Fibroblast of skin of left biceps (primary cell): ENCODE measurements around the gene TMEM120B.

Experiments
- DNase-seq, 2 experiments: peaks; one replicate each; pipeline ENCODE4 v3.0.0-alpha.2; 2013; ENCODE audit warnings: low read depth in 2 of 2

Gene TMEM120B

DNA sequence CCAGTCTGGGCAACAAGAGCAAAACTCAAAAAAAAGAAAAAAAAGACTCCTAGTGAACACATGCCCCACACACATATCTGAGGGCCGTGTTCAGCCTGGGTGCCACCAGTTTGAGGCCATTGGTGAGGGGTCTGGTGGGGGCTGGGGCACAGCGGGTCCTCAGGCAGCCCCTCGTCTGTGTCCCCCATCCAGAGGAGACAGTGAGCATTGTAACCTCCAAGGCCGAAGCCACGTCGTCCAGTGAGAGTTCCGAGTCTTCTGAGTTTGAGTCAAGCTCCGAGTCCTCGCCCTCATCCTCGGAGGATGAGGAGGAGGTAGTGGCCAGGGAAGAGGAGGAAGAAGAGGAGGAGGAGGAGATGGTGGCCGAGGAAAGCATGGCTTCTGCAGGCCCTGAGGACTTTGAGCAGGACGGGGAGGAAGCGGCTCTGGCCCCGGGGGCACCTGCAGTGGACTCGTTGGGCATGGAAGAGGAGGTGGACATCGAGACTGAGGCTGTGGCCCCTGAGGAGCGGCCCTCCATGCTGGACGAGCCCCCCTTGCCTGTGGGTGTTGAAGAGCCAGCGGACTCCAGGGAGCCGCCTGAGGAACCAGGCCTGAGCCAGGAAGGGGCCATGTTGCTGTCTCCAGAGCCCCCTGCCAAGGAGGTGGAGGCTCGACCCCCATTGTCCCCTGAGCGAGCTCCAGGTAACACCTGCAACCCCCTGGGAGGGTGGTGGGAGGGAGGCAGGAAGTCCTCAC, 106.8 kb downstream of the TMEM120B start:
- no peak for DNase-seq

- no peak for DNase-seq
Measured at GRCh38 chr12:121820056-121820455, 107.5 kb downstream of the TMEM120B start.

GRCh38 chr12:121822393-121823100, 110.0 kb downstream of the TMEM120B start:
- no peak for DNase-seq

- no peak for DNase-seq
Measured at GRCh38 chr12:121823101-121823726, 110.7 kb downstream of the TMEM120B start.

- no peak for DNase-seq
Measured at GRCh38 chr12:121823727-121824115, 111.2 kb downstream of the TMEM120B start.

GRCh38 chr12:121825041-121825523, 112.5 kb downstream of the TMEM120B start:
- DNase-seq = no peak

GRCh38 chr12:121826318-121827150, 114.0 kb downstream of the TMEM120B start:
- no peak for DNase-seq

GRCh38 chr12:121827351-121828099, 115.0 kb downstream of the TMEM120B start:
- no peak for DNase-seq

- DNase-seq = no peak
Measured at GRCh38 chr12:121828306-121828705, 115.8 kb downstream of the TMEM120B start.

- DNase-seq = no peak
Measured at GRCh38 chr12:121828826-121829225, 116.3 kb downstream of the TMEM120B start.

DNA sequence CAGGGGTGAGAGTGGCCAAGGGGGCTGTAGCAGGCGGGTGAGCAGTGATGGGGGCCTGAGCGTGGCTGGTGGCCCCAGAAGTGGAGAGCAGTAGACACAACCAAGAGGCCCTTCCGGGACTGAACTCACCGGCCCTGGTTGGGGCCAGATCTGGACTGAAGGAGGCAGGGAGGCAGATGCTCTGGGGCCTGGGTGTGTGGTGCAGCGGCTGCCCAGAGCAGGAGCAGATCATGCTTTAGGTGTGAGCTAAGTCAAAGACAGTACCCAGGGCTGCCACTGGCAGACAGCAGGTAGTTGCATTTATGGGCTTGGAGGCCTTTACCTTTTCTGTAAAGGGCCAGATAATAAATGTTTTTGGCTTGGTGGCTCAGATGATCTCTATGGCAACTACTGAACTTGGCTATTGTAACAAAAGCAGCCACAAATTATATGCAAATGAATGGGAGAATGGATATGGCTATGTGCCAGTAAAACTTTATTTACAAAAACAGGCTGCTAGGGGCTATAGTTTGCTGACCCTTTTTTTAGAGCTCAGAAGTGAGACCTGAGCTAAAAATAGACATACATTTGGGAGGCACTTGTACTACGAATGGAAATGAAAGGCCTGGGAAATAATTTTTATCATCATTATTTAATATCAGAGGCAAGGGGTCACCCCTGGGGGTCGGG, 116.8 kb downstream of the TMEM120B start:
- DNase-seq = no peak

GRCh38 chr12:121830134-121830533, 117.6 kb downstream of the TMEM120B start:
- no peak for DNase-seq

GRCh38 chr12:121830588-121831265, 118.2 kb downstream of the TMEM120B start:
- no peak for DNase-seq
